ENCODE results near the gene TMPRSS9. TPM values are rescaled to one million over a fixed set of nuclear protein-coding genes. Genes with fewer than 3 reads are reported as not detected.

TMPRSS9 gene
- total and polyA plus RNA-seq, 2 of the 13 experiments (the other 11 are each of a cell fraction or from before 2014, with no cell fraction given): 2.5 to 5.2 TPM

DNA sequence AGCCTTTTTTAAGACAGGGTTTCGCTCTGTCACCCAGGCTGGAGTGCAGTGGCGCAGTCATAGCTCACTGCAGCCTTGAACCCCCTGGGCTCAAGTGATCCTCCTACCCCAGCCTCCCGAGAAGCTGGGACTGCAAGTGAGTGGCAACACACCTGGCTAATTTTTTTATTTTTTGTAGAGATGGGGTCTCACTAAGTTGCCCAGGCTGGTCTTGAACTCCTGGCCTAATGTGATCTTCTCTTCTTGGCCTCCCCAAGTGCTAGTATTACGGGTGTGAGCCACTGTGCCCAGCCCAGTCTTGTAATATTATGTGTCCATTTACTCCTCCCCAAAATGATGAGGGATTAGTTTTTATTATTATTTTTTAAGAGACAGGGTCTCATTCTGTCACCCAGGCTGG lies 49.0 kb upstream of the TMPRSS9 start:
- H2AFZ ChIP-seq (ENCODE audit: low read length): no peak overlapping the region
- FAIRE-seq (no peak), ATAC-seq (no peak), DNase-seq (ENCODE audit: low spot score) (no peak)
- no peaks in the 10 kb centered on the region for H3K36me3 ChIP-seq (replicated peaks in 1 of 2; ENCODE audit: control insufficient read depth in 1 of 2, insufficient read depth in 2 of 2, low read length in 2 of 2)
- H3K27me3 ChIP-seq (ENCODE audit: control insufficient read depth in 1 of 2, insufficient read depth in 2 of 2, low read length in 2 of 2): peaks cover 10 to 39% of the 10 kb centered on the region in 2 experiments
- no peak overlapping the region for H3K9ac ChIP-seq (ENCODE audit: insufficient read depth, low read depth, low read length)
- H3K4me1 ChIP-seq (ENCODE audit: insufficient read depth, low read length): peaks cover 28% of the 10 kb centered on the region
- H4K20me1 ChIP-seq (ENCODE audit: insufficient read depth, low read length): no peaks in the 10 kb centered on the region
- CTCF ChIA-PET (ENCODE audit: low intra/inter-chr PET ratio, low total read pairs): no interaction called here
- no peak overlapping the region for H3K27ac ChIP-seq (ENCODE audit: extremely low read length, insufficient read depth, low read length)
- intact Hi-C loops (cut with micrococcal nuclease; ENCODE audit: unreplicated experiment): loop anchor here (10.0 kb wide), 2 partner anchors 76 to 304 kb away; partner anchors contain the start of genes PLEKHJ1 and SF3A2
- in situ Hi-C loops (cut with HindIII; ENCODE audit: extremely low pct_ligation_motif_present, low pct_unique_long_range_greater_than_20kb): loop anchor here (10.0 kb wide), 2 partner anchors 76 to 156 kb away; partner anchors contain the start of genes AP3D1, PLEKHJ1 and SF3A2
- TF ChIP-seq FOXA1 (IDR thresholded peaks at IDR 0.05) (no peak), FOXA1 (CRISPR knock-in tag; IDR thresholded peaks at IDR 0.05) (no peak)
- no peak overlapping the region for H3K4me2 ChIP-seq (ENCODE audit: low read depth, low read length)
- peaks cover 9% of the 10 kb centered on the region for H3K9me3 ChIP-seq (ENCODE audit: low read length)
- H3K79me2 ChIP-seq (ENCODE audit: insufficient read depth, low read length): no peaks in the 10 kb centered on the region
- POLR2A ChIA-PET: no interaction called here
- 49% methylated on average over 4 of the region's 4 CpGs for WGBS (ENCODE audit: low lambda C conversion rate)
- H3K4me3 ChIP-seq (replicated peaks in 1 of 3; ENCODE audit: insufficient read depth in 1 of 3, low read depth in 2 of 3, low read length in 3 of 3): no peak overlapping the region
- BruUV-seq (replicated peaks): no TSS peak

DNA sequence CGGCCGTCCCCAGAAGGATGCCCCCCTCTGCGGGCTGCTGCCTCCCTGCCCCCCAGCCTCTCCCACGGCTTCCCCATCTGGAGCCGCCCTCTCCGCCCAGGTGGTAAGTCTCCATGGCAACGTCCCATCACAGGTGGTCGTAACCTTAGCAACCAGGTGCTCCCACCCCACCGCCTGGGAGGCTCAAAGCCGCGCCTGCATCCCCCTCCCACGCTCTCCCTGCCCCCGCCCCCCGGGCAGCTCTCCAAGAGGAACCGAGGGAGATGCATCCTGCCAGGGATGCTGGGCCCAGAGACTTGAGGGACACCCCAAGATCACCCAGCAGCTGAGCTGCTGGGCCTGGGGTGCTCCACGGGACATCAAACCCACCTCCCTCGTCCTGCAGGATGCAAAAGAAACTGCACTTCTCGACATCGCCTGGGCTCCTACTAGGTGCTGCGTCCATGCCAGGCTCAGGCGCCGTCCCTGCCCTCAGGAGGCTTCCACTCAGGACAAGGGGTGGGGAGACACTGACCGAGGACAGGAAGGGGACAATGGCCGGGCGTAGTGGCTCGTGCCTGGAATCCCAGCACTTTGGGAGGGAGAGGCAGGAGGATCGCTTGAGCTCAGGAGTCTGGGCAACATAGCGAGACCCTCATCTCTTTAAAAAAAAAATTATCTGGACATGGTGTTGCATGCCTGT lies 47.1 kb upstream of the TMPRSS9 start:
- no peaks in the 10 kb centered on the region for H4K20me1 ChIP-seq (ENCODE audit: insufficient read depth, low read length)
- in situ Hi-C loops (cut with HindIII; ENCODE audit: extremely low pct_ligation_motif_present, low pct_unique_long_range_greater_than_20kb) (loop anchor here (10.0 kb wide), 2 partner anchors 78 to 158 kb away; partner anchors contain the start of genes AP3D1, PLEKHJ1 and SF3A2), intact Hi-C loops (cut with micrococcal nuclease; ENCODE audit: unreplicated experiment) (loop anchor here (10.0 kb wide), 2 partner anchors 78 to 302 kb away; partner anchors contain the start of genes PLEKHJ1 and SF3A2)
- H3K79me2 ChIP-seq (ENCODE audit: insufficient read depth, low read length): no peaks in the 10 kb centered on the region
- H2AFZ ChIP-seq (ENCODE audit: low read length): no peak overlapping the region
- ChIA-PET POLR2A (no interaction called here), CTCF (ENCODE audit: low intra/inter-chr PET ratio, low total read pairs) (interaction anchor here (0.8 kb wide), 1 partner anchor 78 kb away, joined by 3 read pairs; no protein-coding TSS in a partner anchor)
- FAIRE-seq: no peak
- no peak overlapping the region for H3K4me3 ChIP-seq (replicated peaks in 1 of 3; ENCODE audit: insufficient read depth in 1 of 3, low read depth in 2 of 3, low read length in 3 of 3)
- DNase-seq (ENCODE audit: low spot score): no peak
- H3K27me3 ChIP-seq (ENCODE audit: control insufficient read depth in 1 of 2, insufficient read depth in 2 of 2, low read length in 2 of 2): peaks cover 10 to 24% of the 10 kb centered on the region in 2 experiments
- H3K4me1 ChIP-seq (ENCODE audit: insufficient read depth, low read length): peaks cover 37% of the 10 kb centered on the region
- no peak overlapping the region for H3K27ac ChIP-seq (ENCODE audit: extremely low read length, insufficient read depth, low read length)
- no peak overlapping the region for H3K4me2 ChIP-seq (ENCODE audit: low read depth, low read length)
- no TSS peak for BruUV-seq (replicated peaks)
- 56% methylated on average over 15 of the region's 28 CpGs for WGBS (ENCODE audit: low lambda C conversion rate)
- H3K36me3 ChIP-seq (replicated peaks in 1 of 2; ENCODE audit: control insufficient read depth in 1 of 2, insufficient read depth in 2 of 2, low read length in 2 of 2): no peaks in the 10 kb centered on the region
- H3K9me3 ChIP-seq (ENCODE audit: low read length): peaks cover 9% of the 10 kb centered on the region
- no peak overlapping the region for H3K9ac ChIP-seq (ENCODE audit: insufficient read depth, low read depth, low read length)
- ATAC-seq: no peak
- TF ChIP-seq KMT2B (CRISPR knock-in tag; IDR thresholded peaks at IDR 0.05): no peak
- no peak for TF ChIP-seq ZNF616 (CRISPR knock-in tag; IDR thresholded peaks at IDR 0.05; ENCODE audit: low read depth)
- TF ChIP-seq, protein P1, sequence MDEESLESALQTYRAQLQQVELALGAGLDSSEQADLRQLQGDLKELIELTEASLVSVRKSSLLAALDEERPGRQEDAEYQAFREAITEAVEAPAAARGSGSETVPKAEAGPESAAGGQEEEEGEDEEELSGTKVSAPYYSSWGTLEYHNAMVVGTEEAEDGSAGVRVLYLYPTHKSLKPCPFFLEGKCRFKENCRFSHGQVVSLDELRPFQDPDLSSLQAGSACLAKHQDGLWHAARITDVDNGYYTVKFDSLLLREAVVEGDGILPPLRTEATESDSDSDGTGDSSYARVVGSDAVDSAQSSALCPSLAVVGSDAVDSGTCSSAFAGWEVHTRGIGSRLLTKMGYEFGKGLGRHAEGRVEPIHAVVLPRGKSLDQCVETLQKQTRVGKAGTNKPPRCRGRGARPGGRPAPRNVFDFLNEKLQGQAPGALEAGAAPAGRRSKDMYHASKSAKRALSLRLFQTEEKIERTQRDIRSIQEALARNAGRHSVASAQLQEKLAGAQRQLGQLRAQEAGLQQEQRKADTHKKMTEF (CRISPR knock-in tag; IDR thresholded peaks at IDR 0.05): no peak
- TF ChIP-seq, protein P2, sequence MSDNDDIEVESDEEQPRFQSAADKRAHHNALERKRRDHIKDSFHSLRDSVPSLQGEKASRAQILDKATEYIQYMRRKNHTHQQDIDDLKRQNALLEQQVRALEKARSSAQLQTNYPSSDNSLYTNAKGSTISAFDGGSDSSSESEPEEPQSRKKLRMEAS (IDR thresholded peaks at IDR 0.05): no peak
- no peak for TF ChIP-seq FLYWCH1 (CRISPR knock-in tag; IDR thresholded peaks at IDR 0.05)
- no peak for TF ChIP-seq NFIC (IDR thresholded peaks at IDR 0.05; ENCODE audit: low read length)
- no peak for TF ChIP-seq ZNF766 (CRISPR knock-in tag; IDR thresholded peaks at IDR 0.05; ENCODE audit: borderline replicate concordance)
- no peak for TF ChIP-seq NR2F1 (CRISPR knock-in tag; IDR thresholded peaks at IDR 0.05)
- TF ChIP-seq, protein P3, sequence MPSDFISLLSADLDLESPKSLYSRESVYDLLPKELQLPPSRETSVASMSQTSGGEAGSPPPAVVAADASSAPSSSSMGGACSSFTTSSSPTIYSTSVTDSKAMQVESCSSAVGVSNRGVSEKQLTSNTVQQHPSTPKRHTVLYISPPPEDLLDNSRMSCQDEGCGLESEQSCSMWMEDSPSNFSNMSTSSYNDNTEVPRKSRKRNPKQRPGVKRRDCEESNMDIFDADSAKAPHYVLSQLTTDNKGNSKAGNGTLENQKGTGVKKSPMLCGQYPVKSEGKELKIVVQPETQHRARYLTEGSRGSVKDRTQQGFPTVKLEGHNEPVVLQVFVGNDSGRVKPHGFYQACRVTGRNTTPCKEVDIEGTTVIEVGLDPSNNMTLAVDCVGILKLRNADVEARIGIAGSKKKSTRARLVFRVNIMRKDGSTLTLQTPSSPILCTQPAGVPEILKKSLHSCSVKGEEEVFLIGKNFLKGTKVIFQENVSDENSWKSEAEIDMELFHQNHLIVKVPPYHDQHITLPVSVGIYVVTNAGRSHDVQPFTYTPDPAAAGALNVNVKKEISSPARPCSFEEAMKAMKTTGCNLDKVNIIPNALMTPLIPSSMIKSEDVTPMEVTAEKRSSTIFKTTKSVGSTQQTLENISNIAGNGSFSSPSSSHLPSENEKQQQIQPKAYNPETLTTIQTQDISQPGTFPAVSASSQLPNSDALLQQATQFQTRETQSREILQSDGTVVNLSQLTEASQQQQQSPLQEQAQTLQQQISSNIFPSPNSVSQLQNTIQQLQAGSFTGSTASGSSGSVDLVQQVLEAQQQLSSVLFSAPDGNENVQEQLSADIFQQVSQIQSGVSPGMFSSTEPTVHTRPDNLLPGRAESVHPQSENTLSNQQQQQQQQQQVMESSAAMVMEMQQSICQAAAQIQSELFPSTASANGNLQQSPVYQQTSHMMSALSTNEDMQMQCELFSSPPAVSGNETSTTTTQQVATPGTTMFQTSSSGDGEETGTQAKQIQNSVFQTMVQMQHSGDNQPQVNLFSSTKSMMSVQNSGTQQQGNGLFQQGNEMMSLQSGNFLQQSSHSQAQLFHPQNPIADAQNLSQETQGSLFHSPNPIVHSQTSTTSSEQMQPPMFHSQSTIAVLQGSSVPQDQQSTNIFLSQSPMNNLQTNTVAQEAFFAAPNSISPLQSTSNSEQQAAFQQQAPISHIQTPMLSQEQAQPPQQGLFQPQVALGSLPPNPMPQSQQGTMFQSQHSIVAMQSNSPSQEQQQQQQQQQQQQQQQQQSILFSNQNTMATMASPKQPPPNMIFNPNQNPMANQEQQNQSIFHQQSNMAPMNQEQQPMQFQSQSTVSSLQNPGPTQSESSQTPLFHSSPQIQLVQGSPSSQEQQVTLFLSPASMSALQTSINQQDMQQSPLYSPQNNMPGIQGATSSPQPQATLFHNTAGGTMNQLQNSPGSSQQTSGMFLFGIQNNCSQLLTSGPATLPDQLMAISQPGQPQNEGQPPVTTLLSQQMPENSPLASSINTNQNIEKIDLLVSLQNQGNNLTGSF (CRISPR knock-in tag; IDR thresholded peaks at IDR 0.05): no peak
